GM18505 (cell line): ENCODE data around the gene MCM3AP.

Source experiments
- ATAC-seq: cut with Tn5 transposase; IDR thresholded peaks from one replicate; pipeline ENCODE4 v1.9.1; 2021; ENCODE audit not compliant: unreplicated experiment
- POLR2A ChIP-seq: IDR thresholded peaks from 4 replicates; pipeline ENCODE4 v1.6.1; 2011; ENCODE audit warnings: borderline replicate concordance; ENCODE audit not compliant: insufficient read depth, insufficient read length; ENCODE audit errors: extremely low read depth

MCM3AP gene

GRCh38 chr21:46285206-46285661 lies at the start of gene MCM3AP:
TSS of gene MCM3AP (minus strand) at chr21:46285611. CDS start at chr21:46285286, 325 bp downstream.
- TF ChIP-seq POLR2A: no peak
- no peak for ATAC-seq

DNA sequence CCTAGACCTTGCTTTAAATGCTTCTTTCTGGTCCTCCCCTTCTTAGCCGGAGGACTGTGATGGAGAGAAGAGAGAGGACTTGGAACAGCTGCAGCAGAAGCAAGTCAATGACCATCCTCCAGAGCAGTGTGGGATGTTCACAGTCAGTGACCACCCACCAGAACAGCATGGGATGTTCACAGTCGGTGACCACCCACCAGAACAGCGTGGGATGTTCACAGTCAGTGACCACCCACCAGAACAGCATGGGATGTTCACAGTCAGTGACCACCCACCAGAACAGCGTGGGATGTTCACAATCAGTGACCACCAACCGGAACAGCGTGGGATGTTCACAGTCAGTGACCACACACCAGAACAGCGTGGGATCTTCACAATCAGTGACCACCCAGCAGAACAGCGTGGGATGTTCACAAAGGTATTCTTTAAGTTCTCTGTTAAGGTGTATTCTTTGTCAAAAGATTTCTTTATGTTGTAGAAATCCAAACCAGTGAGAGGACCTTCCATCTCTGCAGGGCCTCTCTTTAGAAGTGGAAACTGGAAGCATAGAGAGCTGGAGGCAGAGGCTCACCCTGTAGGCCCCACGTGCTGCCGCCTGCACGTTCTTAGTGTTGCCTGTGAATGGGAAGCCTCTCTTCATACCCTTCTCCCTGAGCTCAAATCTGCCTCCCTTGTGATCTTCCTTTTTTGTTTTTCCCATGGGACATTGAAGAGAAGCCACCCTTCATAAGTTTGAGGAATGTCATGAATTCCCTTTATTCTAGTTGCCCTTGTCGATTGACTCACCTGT lies 49.1 kb upstream of the MCM3AP start:
- no peak for TF ChIP-seq POLR2A
- no peak for ATAC-seq

GRCh38 chr21:46329796-46330195 lies 44.4 kb upstream of the MCM3AP start:
- no peak for ATAC-seq
- no peak for TF ChIP-seq POLR2A

GRCh38 chr21:46328151-46328550 lies 42.7 kb upstream of the MCM3AP start:
- no peak for TF ChIP-seq POLR2A
- no peak for ATAC-seq

- ATAC-seq: no peak
- TF ChIP-seq POLR2A: no peak
Measured at GRCh38 chr21:46327711-46328110, 42.3 kb upstream of the MCM3AP start.

GRCh38 chr21:46326110-46326703 lies 40.8 kb upstream of the MCM3AP start:
- TF ChIP-seq POLR2A: no peak
- ATAC-seq: no peak

- no peak for ATAC-seq
- TF ChIP-seq POLR2A: no peak
Measured at GRCh38 chr21:46325073-46325912, 39.9 kb upstream of the MCM3AP start.

DNA sequence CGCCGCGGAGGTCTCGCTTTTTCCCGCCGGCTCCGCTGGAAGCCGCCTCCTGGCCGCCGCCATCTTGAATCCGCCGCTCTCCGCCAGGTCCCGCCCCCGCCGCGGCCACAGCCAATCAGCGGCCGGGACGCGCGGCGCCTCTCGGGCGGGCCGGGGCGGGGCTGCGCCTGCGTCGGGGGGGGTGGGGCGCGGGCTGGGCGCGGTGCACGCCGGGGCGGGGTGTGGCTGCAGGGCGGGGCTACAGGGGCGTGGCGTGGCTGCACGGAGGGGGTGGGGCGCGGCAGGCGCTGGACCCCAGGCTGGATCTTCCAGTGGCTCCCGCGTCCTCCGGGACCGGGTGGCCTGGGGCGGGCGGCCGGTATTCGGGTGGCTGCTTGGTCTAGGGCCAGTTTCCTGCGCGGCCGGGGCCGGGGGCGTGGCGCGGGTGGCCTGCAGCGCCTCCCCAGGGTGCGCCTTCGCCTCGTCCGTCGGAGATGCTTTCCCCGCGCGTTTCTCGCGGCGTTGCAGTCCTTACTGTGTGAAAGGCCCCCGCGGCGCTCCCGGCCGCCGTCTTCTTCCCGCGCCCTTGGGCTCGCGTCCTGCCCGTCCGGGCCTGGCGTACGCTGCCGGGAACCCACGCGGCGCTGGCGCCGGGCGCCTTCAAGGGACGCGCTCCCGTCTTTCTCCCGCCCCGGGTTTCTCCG lies 39.1 kb upstream of the MCM3AP start:
- peak; percentile 58 for ATAC-seq

DNA sequence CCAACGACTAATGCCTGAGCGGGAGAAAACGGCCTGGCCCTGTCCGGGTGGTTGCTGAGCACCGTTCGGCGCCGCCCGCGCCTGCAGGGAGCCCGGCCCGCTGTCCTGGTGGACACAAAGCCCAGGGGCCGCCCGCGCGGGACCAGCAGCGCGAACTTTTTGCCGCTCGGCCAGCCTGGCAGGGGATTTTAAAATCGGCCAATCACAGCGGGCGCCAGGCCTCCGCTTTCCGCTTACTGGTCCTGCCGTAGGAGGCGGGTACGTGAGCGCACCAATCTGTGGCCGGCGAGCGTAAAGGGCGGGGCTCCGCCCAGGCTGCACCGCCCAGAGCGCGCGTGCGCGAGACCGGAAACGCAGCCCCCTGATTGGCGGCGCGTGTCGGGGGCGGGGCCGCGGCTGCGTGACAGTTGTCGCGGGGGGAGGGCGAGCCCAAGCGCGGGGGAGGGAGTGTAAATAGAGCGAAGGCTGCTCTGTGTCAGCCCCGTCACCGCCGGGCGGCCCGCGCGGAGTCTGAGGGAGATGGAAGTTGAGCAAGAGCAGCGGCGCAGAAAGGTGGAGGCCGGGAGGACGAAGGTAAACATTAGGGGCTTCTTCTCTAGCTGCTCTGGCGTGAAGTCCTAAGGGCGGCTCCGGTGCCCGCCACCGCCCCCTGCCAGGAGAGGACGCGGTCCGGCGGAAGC lies 38.4 kb upstream of the MCM3AP start, which contains the start of the genes C21orf58 and PCNT:
Gene C21orf58, minus strand, starts transcription at position 161 of the 680 bp plus-strand sequence. CDS start 1,132 bp downstream, outside the sequence.
Gene PCNT, plus strand, starts transcription at position 447 of the 680 bp plus-strand sequence. Its CDS starts 73 bp downstream, at position 520.
- peak; percentile 72 for ATAC-seq
- peak; percentile 69 for TF ChIP-seq POLR2A

More for the DNA sequence above, 39.1 kb upstream of the MCM3AP start:
- peak; percentile 55 for TF ChIP-seq POLR2A

- peak; percentile 3 for ATAC-seq
- TF ChIP-seq POLR2A: no peak
Measured at GRCh38 chr21:46323227-46323709, 37.9 kb upstream of the MCM3AP start.

- TF ChIP-seq POLR2A: no peak
- ATAC-seq: no peak
Measured at GRCh38 chr21:46322351-46323226, 37.2 kb upstream of the MCM3AP start.

DNA sequence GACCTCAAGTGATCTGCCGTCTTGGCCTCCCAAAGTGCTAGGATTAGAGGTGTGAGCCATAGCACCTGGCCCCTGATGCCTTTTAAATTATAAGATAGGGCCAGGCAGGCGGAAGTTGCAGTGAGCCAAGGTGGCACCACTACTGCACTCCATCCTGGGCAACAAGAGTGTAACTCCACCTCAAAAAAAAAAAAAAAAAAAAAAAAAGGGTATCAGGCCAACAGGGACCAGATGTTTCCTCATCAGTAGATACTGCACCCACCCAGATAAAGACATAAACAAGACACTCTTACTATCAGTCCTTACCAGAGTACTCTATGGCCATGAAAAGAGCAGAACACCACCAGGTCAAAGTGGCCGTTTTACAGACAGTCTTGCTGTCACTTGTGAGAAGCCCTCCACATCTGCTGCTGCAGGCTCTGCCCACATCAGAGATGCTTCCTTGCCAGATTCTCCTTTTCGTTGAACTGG lies 35.0 kb upstream of the MCM3AP start:
- TF ChIP-seq POLR2A: no peak
- ATAC-seq: no peak

DNA sequence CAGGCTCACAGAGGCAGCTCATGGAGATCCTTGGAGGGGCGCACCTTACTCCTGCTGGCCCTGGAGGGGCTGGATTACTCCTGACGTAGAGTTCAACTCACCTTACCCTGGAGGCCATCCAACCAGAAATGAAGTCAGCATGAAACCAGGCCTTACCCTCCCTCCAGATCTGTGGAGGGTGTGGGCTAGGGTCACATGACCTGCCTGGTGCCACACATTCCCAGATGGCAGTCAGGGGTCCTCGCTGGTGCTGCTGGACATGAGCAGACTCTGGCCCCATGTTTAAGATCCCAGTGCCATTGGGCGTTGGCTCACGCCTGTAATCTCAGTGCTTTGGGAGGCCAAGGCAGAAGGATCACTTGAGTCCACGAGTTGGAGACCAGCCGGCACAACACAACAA lies 33.8 kb upstream of the MCM3AP start:
- no peak for ATAC-seq
- no peak for TF ChIP-seq POLR2A
